Mesothelial cell of epicardium (in vitro differentiated cells): ENCODE results near the gene AHRR. TPM values are rescaled to one million over a fixed set of nuclear protein-coding genes. Genes with fewer than 3 reads are reported as not detected.
A peak's percentile ranks its signal among the peaks of the same experiment; 100 is the strongest.
"Not testable (repeated sequence)": the region's sequence is repeated elsewhere in the genome, so short reads cannot be mapped to it uniquely, and the experiment has no call there.

Source experiments
- DNase-seq, 2 experiments: peaks; one replicate each; pipeline ENCODE4 v3.0.0; 2021; ENCODE audit warnings: low spot score in 2 of 2; ENCODE audit not compliant: unreplicated experiment in 2 of 2
- H3K27ac Mint-ChIP-seq: 2 replicates; pipeline ENCODE4 v1.8.0; 2021; ENCODE audit warnings: mixed read lengths
- H3K27me3 Mint-ChIP-seq: 2 replicates; pipeline ENCODE4 v1.8.0; 2021; ENCODE audit warnings: low read depth, mixed read lengths
- H3K36me3 Mint-ChIP-seq: 2 replicates; pipeline ENCODE4 v1.8.0; 2021; ENCODE audit warnings: mixed read lengths
- H3K4me1 Mint-ChIP-seq: 2 replicates; pipeline ENCODE4 v1.8.0; 2021; ENCODE audit warnings: mixed read lengths
- H3K4me3 Mint-ChIP-seq: 2 replicates; pipeline ENCODE4 v1.8.0; 2021; ENCODE audit warnings: mild to moderate bottlenecking, moderate library complexity, mixed read lengths
- H3K9me3 Mint-ChIP-seq: 2 replicates; pipeline ENCODE4 v1.8.0; 2021; ENCODE audit warnings: mixed read lengths
- total RNA-seq: library from RNA; stranded (reverse); gene quantifications from 3 replicates; pipeline ENCODE4 v1.2.1, GENCODE V29; 2021
- TF ChIP-seq, protein P1 (sequence below): fragments of 200-600 bp; sonication (generic); IDR thresholded peaks from one replicate; pipeline ENCODE4 v1.5.0; 2021; ENCODE audit warnings: antibody characterized with exemption; ENCODE audit not compliant: unreplicated experiment

The AHRR gene
- total RNA-seq = 10.7 to 12.7 TPM (median 10.9 TPM) in 3 replicates

DNA sequence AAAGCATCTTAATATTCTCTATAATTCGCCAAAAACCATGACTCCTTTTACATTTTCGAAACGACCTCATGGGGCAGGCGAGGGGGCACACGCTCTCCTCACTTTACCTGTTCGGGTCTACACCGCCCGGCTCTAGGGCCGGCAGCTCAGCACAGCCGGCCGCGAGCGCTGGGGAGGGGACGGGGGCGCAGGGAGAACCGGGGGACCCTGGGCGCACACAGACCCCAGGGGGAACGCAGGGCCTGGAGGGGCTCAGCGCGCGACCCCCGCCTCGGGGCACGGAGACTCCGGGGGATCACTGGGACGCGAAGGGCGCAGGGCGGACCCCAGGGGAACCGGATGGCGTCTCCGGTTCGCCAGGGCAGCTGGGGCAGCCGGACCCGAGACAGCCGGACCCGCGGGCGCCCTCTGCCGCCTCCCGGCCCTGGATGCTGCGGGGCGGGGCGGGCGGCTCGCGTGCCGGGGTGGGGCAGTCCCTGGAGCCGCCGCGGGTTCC, at the start of gene AHRR:
AHRR (plus strand) TSS at position 485 of the 496 bp plus-strand sequence. CDS start 22,189 bp downstream, outside the sequence.
- TF ChIP-seq, protein P1, sequence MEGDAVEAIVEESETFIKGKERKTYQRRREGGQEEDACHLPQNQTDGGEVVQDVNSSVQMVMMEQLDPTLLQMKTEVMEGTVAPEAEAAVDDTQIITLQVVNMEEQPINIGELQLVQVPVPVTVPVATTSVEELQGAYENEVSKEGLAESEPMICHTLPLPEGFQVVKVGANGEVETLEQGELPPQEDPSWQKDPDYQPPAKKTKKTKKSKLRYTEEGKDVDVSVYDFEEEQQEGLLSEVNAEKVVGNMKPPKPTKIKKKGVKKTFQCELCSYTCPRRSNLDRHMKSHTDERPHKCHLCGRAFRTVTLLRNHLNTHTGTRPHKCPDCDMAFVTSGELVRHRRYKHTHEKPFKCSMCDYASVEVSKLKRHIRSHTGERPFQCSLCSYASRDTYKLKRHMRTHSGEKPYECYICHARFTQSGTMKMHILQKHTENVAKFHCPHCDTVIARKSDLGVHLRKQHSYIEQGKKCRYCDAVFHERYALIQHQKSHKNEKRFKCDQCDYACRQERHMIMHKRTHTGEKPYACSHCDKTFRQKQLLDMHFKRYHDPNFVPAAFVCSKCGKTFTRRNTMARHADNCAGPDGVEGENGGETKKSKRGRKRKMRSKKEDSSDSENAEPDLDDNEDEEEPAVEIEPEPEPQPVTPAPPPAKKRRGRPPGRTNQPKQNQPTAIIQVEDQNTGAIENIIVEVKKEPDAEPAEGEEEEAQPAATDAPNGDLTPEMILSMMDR = peak; percentile 11
- DNase-seq = peak in 1 of 2 experiments; percentile 67
- peaks cover 71% of the 10 kb centered on the region for H3K27me3 Mint-ChIP-seq
- no peak within 1 kb of the TSS for H3K27ac Mint-ChIP-seq
- no peaks in the 10 kb centered on the region for H3K36me3 Mint-ChIP-seq
- H3K9me3 Mint-ChIP-seq = no peaks in the 10 kb centered on the region
- H3K4me3 Mint-ChIP-seq = peak within 1 kb of the TSS; percentile 66
- peaks cover 6% of the 10 kb centered on the region for H3K4me1 Mint-ChIP-seq

DNA sequence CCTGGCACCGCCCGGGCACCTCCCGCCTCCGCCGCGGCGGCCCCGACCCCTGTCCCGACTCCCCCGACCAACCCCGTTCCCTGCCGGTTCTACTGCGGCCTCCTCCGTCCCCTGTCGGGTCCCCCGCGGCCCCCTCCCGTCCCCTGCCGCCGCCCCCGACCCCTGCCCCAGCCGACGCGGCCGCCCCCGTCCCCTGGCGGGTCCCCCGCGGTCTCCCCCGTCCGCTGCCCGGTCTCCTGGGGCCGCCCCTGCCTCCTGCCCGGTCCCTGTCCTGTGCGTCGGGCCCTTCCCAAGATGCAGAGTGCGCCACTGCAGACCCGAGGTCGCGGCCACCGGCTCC, 49.7 kb upstream of the AHRR start:
- Mint-ChIP-seq H3K4me3 (peak overlapping the region; percentile 90), H3K27ac (peak overlapping the region; percentile 73), H3K4me1 (peaks cover 24% of the 10 kb centered on the region)
- not testable (repeated sequence) for H3K36me3 Mint-ChIP-seq, DNase-seq, H3K9me3 Mint-ChIP-seq, H3K27me3 Mint-ChIP-seq

DNA sequence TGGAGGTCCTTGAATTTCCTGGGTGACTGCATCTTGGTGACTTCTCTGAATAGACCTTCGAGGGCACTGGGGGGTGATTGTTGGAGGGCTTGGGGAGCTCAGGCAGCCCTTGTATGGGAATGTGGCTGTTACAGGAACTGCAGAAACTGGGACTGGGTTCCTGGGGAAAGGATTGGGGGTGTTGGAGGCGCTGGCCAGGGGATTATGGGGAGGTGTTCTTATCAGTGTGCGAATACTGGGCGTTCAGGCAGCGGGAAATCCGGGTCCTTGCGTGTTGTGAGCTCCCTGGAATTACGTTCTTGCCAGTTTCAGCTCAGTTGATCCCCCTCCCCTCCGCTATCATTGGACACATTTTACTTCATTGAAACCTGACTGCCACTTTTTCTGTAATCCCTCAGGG, 48.4 kb upstream of the AHRR start:
- H3K36me3 Mint-ChIP-seq, DNase-seq, H3K9me3 Mint-ChIP-seq, H3K27me3 Mint-ChIP-seq: not testable (repeated sequence)
- peak overlapping the region; percentile 90 for H3K4me3 Mint-ChIP-seq
- peak overlapping the region; percentile 33 for H3K27ac Mint-ChIP-seq
- H3K4me1 Mint-ChIP-seq = peaks cover 24% of the 10 kb centered on the region

DNA sequence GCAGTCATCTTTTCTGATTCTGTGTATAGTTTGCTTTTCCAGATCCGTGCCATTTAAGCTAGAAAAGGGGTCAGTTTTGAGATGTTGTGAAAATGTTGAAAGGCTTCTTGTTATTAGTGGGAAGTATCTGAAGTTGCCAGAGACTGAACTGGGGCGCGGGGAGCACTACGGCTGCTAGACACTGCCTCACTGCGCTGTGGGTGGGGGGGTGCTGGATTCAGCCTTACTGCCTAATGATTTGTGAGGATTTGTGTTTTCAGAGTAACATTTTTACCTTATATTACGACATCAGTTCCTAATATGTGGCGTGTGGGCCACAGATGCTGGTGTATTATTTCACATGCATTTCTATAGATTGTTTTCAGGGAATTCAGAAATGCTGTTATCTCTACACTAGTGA, 48.0 kb upstream of the AHRR start:
- Mint-ChIP-seq H3K4me1 (peaks cover 24% of the 10 kb centered on the region), H3K27ac (peak overlapping the region; percentile 33), H3K4me3 (peak overlapping the region; percentile 90)
- not testable (repeated sequence) for H3K36me3 Mint-ChIP-seq, H3K27me3 Mint-ChIP-seq, DNase-seq, H3K9me3 Mint-ChIP-seq

DNA sequence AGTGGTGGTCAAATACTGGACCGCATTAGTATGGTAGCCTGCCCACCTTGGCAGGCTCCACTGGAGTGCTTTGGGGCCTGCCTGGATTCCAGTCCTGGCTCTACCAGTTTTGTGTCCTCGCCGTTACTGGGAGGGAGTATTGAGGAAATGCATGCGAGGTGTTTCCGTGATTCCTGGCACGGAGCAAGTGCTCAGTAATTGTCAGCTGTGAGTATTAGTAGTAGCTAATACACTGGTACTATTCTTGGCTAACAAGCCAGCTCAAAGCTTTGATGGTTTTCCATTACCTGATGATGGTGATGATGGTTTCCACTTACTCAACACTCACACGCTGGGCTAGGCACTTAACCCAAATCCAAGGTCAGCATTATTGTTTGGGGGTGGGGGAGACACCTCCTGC, 47.2 kb upstream of the AHRR start:
- H3K27ac Mint-ChIP-seq, H3K9me3 Mint-ChIP-seq, H3K27me3 Mint-ChIP-seq, H3K36me3 Mint-ChIP-seq, H3K4me3 Mint-ChIP-seq, DNase-seq: not testable (repeated sequence)
- peaks cover 24% of the 10 kb centered on the region for H3K4me1 Mint-ChIP-seq

DNA sequence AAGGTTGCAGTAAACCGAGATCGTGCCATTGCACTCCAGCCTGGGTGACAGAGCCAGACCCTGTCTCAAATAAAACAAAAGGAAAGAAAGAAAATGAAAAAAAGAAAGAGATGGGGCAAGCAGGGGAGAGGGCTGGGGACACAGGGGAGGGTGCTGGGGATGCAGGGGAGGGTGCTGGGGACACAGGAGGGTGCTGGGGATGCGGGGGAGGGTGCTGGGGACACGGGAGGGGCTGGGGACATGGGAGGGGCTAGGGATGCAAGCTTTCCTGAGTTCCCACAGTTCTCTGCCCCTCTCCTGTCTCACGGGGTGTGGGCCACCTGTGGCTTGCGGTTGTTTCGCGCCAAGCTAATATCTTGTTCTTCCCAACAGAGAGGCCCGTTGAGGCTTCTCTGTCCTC, 42.9 kb upstream of the AHRR start:
- H3K4me1 Mint-ChIP-seq = peaks cover 2% of the 10 kb centered on the region
- H3K36me3 Mint-ChIP-seq = peaks cover 44% of the 10 kb centered on the region
- H3K27ac Mint-ChIP-seq = no peak overlapping the region
- TF ChIP-seq, protein P1 = no peak
- peaks cover 27% of the 10 kb centered on the region for H3K9me3 Mint-ChIP-seq
- no peak for DNase-seq
- no peak overlapping the region for H3K4me3 Mint-ChIP-seq
- no peaks in the 10 kb centered on the region for H3K27me3 Mint-ChIP-seq

DNA sequence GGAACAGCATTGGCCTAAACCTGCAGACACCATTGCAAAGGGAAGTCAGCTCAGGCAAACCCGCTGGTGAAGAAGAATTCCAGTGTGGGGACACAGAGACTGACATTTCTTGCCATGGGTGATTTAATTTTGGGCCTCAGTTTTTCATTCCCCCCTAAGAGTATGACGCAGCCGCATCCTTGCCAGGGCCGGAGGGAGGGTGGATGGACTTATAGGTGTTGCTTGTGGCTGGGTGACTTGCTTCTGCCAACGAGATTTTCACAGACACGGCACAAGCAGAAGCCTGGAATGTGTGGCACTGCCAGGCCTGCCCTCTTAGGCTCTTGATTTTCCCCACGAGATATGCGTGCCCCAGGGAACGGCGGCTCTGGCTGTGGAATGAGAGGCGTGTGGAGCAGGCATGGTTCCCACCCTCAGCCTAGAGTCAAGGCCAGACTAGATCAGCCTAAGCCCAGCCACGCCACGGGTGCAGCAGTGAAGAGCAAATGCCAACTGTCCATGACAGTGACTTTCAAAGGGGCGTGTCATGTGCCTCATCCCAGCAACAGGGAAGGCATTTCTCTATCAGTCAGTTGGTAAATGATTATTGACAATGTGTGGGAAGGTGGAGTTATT, 42.4 kb upstream of the AHRR start:
- H3K27ac Mint-ChIP-seq, DNase-seq, H3K4me1 Mint-ChIP-seq, H3K4me3 Mint-ChIP-seq, H3K27me3 Mint-ChIP-seq: not testable (repeated sequence)
- Mint-ChIP-seq H3K9me3 (peaks cover 32% of the 10 kb centered on the region), H3K36me3 (peaks cover 49% of the 10 kb centered on the region)

DNA sequence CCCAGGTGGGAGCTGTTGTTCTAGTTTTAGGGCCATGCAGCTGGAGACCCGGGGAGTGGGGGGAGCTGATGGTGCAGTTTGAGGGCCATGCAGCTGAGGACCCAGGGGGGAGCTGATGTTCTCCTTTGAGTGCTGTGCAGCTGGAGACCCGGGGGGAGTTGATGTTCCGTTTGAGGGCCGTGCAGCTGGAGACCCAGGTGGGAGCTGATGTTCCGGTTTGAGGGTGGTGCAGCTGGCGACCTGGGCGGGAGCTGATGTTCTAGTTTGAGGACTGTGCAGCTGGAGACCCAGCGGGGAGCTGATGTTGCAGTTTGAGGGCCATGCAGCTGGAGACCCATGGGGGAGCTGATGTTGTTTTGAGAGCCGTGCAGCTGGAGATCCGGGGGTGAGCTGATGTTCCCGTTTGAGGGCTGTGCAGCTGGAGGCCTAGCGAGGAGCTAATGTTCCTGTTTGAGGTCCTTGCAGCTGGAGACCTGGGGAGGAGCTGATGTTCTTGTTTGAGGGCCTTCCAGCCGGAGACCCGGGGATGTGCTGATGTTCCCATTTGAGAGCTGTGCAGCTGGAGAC, 35.4 kb upstream of the AHRR start:
- H3K36me3 Mint-ChIP-seq = peaks cover 42% of the 10 kb centered on the region

DNA sequence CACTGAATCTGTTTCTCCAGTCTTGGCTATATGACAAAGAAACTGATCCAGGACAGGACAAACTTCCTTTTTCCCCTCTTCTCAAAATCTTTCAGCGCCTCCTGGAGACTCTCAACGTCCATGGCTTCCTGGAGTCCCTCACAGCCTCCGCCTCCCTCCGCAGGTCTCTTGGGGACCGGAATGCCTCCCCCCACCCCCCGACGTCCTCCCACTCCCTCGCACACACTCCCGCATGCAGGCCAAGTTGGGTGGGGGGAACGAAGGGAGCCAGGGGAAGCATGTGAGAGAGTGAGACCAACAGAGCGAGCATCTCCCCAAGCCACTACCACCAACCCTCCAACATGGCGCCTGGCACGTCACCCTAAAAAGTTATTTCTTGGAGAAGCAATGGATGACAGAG, 31.3 kb upstream of the AHRR start:
- not testable (repeated sequence) for H3K9me3 Mint-ChIP-seq, H3K4me3 Mint-ChIP-seq, DNase-seq, H3K27me3 Mint-ChIP-seq, H3K27ac Mint-ChIP-seq, H3K4me1 Mint-ChIP-seq
- peaks cover 27% of the 10 kb centered on the region for H3K36me3 Mint-ChIP-seq

More for the DNA sequence above, 35.4 kb upstream of the AHRR start:
- H3K4me3 Mint-ChIP-seq = no peak overlapping the region
- peaks cover 31% of the 10 kb centered on the region for H3K9me3 Mint-ChIP-seq
- H3K27ac Mint-ChIP-seq = no peak overlapping the region
- DNase-seq = no peak
- H3K27me3 Mint-ChIP-seq = no peaks in the 10 kb centered on the region
- H3K4me1 Mint-ChIP-seq = no peaks in the 10 kb centered on the region
- TF ChIP-seq, protein P1 = no peak

DNA sequence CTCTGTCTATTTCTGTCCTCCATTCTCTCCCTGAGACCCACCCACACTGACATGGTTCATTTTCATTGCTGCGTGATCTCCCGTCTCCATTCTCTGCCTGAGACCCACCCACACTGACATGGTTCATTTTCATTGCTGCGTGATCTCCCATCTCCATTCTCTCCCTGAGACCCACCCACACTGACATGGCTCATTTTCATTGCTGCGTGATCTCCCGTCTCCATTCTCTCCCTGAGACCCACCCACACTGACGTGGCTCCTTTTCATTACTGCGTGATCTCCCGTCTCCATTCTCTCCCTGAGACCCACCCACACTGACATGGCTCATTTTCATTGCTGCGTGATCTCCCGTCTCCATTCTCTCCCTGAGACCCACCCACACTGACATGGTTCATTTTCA, 30.2 kb upstream of the AHRR start:
- not testable (repeated sequence) for H3K4me1 Mint-ChIP-seq, H3K27ac Mint-ChIP-seq, H3K27me3 Mint-ChIP-seq, H3K4me3 Mint-ChIP-seq, H3K9me3 Mint-ChIP-seq, DNase-seq
- peaks cover 21% of the 10 kb centered on the region for H3K36me3 Mint-ChIP-seq

DNA sequence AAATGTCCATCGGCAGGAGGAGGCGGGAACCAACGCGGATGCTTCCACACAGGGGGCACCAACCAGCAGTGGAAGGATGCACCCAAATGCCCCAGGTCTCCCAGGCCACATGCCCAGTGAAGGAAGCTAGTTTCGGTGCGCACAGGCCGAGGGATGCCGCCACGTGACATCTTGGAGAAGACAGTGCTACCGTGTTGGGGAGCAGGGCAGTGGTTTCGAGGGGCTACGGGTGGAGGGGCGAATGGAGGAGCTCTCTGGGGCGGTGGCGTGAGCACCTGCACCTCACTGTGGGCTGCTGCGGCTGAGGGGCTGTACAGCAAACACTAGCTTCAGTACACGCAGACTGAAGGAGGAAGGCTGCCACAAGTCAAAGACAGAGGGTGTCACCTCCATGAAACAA, 26.7 kb upstream of the AHRR start:
- not testable (repeated sequence) for H3K9me3 Mint-ChIP-seq, H3K4me3 Mint-ChIP-seq, H3K27ac Mint-ChIP-seq, DNase-seq, H3K27me3 Mint-ChIP-seq
- peaks cover 18% of the 10 kb centered on the region for H3K4me1 Mint-ChIP-seq
- H3K36me3 Mint-ChIP-seq = peaks cover 21% of the 10 kb centered on the region
